CD4-positive, alpha-beta T cell (primary cell): ENCODE data around the gene EXOSC5. TPM values are rescaled to one million over a fixed set of nuclear protein-coding genes. Genes with fewer than 3 reads are reported as not detected.

Experiments
- ATAC-seq: fragments of 200-7000 bp; cut with Tn5 transposase; one replicate; pipeline ENCODE4 v1.10.0; 2022; ENCODE audit warnings: mild to moderate bottlenecking; ENCODE audit not compliant: poor library complexity
- CTCF ChIA-PET: fragments of 350-600 bp; sonication (Branson Sonifier 250); formaldehyde crosslinking; loops from one replicate; lab custom pipeline; 2021; ENCODE audit warnings: antibody characterized with exemption, inconsistent platforms; lab: Charles Lee
- POLR2A ChIA-PET: fragments of 350-600 bp; sonication (Branson Sonifier 250); formaldehyde crosslinking; loops from one replicate; lab custom pipeline; 2021; ENCODE audit warnings: antibody characterized with exemption, inconsistent platforms; lab: Charles Lee
- DNase-seq, 14 experiments: peaks; one replicate each; pipeline ENCODE4 v3.0.0-alpha.2; 2013 to 2020; ENCODE audit warnings: mixed read lengths in 2 of 14
- H3K27ac ChIP-seq, 2 donors: one replicate each; pipeline versions ENCODE4 v1.5.1 to v1.7.0; 2013; ENCODE audit warnings: low read length in 2 of 2, low read depth in 1 of 2, mild to moderate bottlenecking in 1 of 2
- H3K27me3 ChIP-seq, 2 experiments: 1 replicate in 1 of 2; 2 replicates in 1 of 2; pipeline versions ENCODE4 v1.6.1 to v1.7.0; 2013; ENCODE audit warnings: low read length in 2 of 2, control low read depth in 1 of 2, mild to moderate bottlenecking in 1 of 2, moderate library complexity in 1 of 2; ENCODE audit not compliant: insufficient read depth in 2 of 2, control insufficient read depth in 1 of 2
- H3K36me3 ChIP-seq: one replicate; pipeline ENCODE4 v1.6.1; 2013; ENCODE audit warnings: low read length, control low read depth; ENCODE audit not compliant: insufficient read depth
- H3K4me1 ChIP-seq: one replicate; pipeline ENCODE4 v1.6.1; 2013; ENCODE audit warnings: low read length, control low read depth; ENCODE audit not compliant: insufficient read depth
- H3K4me3 ChIP-seq: one replicate; pipeline ENCODE4 v1.5.1; 2013; ENCODE audit warnings: mild to moderate bottlenecking, low read length, moderate library complexity
- H3K9me3 ChIP-seq, 2 experiments: 1 replicate in 1 of 2; 2 replicates in 1 of 2; pipeline versions ENCODE4 v1.6.1 to v1.7.0; 2013; ENCODE audit warnings: low read length in 2 of 2, mild to moderate bottlenecking in 2 of 2, control low read depth in 1 of 2, moderate library complexity in 1 of 2; ENCODE audit not compliant: control insufficient read depth in 1 of 2, insufficient read depth in 1 of 2
- H3K27ac Mint-ChIP-seq: one replicate; pipeline ENCODE4 v1.8.0; 2020; ENCODE audit warnings: mixed read lengths
- H3K27me3 Mint-ChIP-seq: one replicate; pipeline ENCODE4 v1.8.0; 2021; ENCODE audit warnings: mixed read lengths
- H3K36me3 Mint-ChIP-seq: one replicate; pipeline ENCODE4 v1.8.0; 2021; ENCODE audit warnings: low read depth, mixed read lengths
- H3K4me1 Mint-ChIP-seq: one replicate; pipeline ENCODE4 v1.8.0; 2021; ENCODE audit warnings: low read depth, mixed read lengths
- H3K4me3 Mint-ChIP-seq: one replicate; pipeline ENCODE4 v1.8.0; 2020; ENCODE audit warnings: mild to moderate bottlenecking, mixed read lengths
- H3K9me3 Mint-ChIP-seq: one replicate; pipeline ENCODE4 v1.8.0; 2020; ENCODE audit warnings: mixed read lengths
- CTCF ChIP-seq: fragments of 200-600 bp; IDR thresholded peaks from one replicate; pipeline ENCODE4 v1.8.0; 2022; ENCODE audit warnings: antibody characterized with exemption, mild to moderate bottlenecking
- intact Hi-C, 2 experiments: fragments of 100-400 bp; cut with DNase I in 1 of 2; cut with micrococcal nuclease in 1 of 2; formaldehyde crosslinking; loops; one replicate each; pipeline versions ENCODE4 v1.15.1 to v1.9.0; 2023 to 2025; cut with DNase I, micrococcal nuclease
- total RNA-seq, 174 experiments: library from RNA in 2 of 174; stranded (reverse) in 2 of 174; gene quantifications; one replicate each; pipeline ENCODE4 v1.2.3 and lab custom pipeline; 2021 to 2026

The EXOSC5 gene
- total RNA-seq, 2 experiments from 2014 or later, result 6.5 to 7.5 TPM

DNA sequence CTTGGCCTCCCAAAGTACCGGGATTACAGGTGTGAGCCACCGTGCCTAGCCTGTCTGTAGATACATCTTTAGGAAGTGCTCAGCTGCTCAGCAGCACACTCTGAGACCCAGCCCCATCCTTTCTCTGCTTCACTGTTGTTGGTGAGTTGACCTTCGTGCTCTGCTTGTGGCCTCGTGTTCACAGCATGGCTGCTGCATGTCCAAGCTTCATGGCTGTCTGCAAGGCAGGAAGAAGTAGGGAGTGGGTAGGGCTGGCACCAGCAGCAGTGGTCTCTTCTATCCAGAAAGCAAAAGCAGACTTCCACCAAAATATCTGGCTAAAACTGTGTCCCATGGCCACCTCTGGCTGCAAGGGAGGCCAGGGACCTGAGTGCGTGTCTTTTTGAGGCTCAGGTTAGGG, 15.8 kb upstream of the EXOSC5 start:
- peaks cover 11% of the 10 kb centered on the region for H3K4me1 Mint-ChIP-seq
- H3K27me3 Mint-ChIP-seq, result no peaks in the 10 kb centered on the region
- CTCF ChIA-PET, result no interaction called here
- peaks cover 61% of the 10 kb centered on the region for H3K36me3 Mint-ChIP-seq
- Histone ChIP-seq H3K36me3 (peaks cover 60% of the 10 kb centered on the region), H3K4me1 (peaks cover 15% of the 10 kb centered on the region), H3K27me3 (no peaks in the 10 kb centered on the region), H3K27ac (no peak overlapping the region), H3K4me3 (no peak overlapping the region), H3K9me3 (no peaks in the 10 kb centered on the region)
- no peak for TF ChIP-seq CTCF
- no peak overlapping the region for H3K27ac Mint-ChIP-seq
- intact Hi-C loops, result no loop called here
- POLR2A ChIA-PET, result no interaction called here
- H3K9me3 Mint-ChIP-seq, result no peaks in the 10 kb centered on the region
- no peak overlapping the region for H3K4me3 Mint-ChIP-seq
- ATAC-seq (no peak), DNase-seq (no peak)

DNA sequence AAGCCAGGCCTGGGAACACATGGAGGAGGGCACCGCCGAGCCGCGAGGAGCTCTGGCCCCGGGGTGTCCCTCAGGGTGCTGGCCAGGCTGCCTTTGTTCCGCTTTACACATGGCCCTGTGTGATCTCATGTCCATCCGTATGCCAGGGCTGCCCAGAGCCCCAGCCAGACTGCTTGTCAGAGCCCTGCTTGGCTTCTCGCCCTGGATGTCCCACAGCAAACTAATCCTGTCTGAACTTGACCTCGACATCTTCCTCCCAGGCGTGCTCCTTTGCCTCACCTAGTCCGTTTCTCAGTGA, 14.8 kb upstream of the EXOSC5 start:
- Mint-ChIP-seq H3K27me3 (no peaks in the 10 kb centered on the region), H3K27ac (no peak overlapping the region), H3K4me3 (no peak overlapping the region), H3K4me1 (peaks cover 11% of the 10 kb centered on the region), H3K9me3 (no peaks in the 10 kb centered on the region), H3K36me3 (peaks cover 53% of the 10 kb centered on the region)
- Histone ChIP-seq H3K27ac (no peak overlapping the region), H3K27me3 (no peaks in the 10 kb centered on the region), H3K9me3 (no peaks in the 10 kb centered on the region), H3K4me1 (peaks cover 15% of the 10 kb centered on the region), H3K4me3 (no peak overlapping the region), H3K36me3 (peaks cover 55% of the 10 kb centered on the region)
- ChIA-PET POLR2A (no interaction called here), CTCF (no interaction called here)
- intact Hi-C loops, result no loop called here
- DNase-seq (no peak), ATAC-seq (no peak)
- no peak for TF ChIP-seq CTCF

DNA sequence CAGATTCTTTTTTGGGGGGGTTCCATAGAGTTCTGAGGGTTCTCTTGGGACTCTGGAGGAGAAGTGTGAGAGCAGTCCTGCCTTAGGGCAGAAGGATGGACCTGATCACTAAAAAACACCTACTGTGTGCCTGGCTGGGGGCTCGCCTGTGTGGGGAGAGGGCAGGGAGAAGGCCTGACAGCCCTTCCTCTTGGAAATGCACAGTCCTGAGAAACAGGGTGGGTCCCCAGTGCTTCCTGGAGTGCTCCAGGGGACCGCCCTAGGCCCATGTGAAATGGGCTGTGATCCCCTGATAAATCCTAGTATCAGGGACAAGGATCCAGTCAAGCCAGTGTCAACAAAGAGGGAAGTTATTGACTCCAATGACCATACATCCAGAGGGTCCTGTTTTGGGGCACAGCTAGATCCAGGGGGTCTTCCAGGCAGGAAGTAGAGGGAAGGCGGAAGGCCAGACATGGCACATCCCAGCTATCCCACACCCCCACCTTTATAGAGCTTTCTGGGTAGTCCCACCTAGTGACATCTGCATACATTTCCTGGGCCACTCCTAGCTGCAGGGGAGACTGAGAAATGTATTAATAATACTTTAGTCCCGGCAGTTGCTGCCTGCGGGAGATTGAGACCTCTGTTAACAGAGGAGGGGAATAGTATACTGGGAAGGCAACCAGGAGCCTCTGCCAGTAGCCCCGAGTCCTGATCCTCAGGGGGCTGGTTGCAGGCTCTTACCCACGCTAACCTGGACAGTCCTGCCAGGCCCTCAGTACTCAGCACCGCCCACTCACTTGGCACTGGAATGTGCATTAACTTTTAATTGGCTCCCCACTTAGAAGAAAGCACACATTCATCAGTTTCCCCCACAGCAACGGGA, 14.2 kb upstream of the EXOSC5 start:
- H3K9me3 Mint-ChIP-seq, result no peaks in the 10 kb centered on the region
- H3K27ac Mint-ChIP-seq, result no peak overlapping the region
- ATAC-seq, result no peak
- peaks cover 11% of the 10 kb centered on the region for H3K4me1 Mint-ChIP-seq
- H3K36me3 Mint-ChIP-seq, result peaks cover 51% of the 10 kb centered on the region
- no peaks in the 10 kb centered on the region for H3K27me3 Mint-ChIP-seq
- DNase-seq, result no peak
- H3K27me3 ChIP-seq, result no peaks in the 10 kb centered on the region
- no peak overlapping the region for H3K4me3 ChIP-seq
- POLR2A ChIA-PET, result no interaction called here
- CTCF ChIA-PET, result no interaction called here
- H3K4me3 Mint-ChIP-seq, result no peak overlapping the region
- no peak for TF ChIP-seq CTCF
- H3K36me3 ChIP-seq, result peaks cover 49% of the 10 kb centered on the region
- H3K27ac ChIP-seq, result no peak overlapping the region
- H3K9me3 ChIP-seq, result no peaks in the 10 kb centered on the region
- intact Hi-C loops, result no loop called here
- peaks cover 15% of the 10 kb centered on the region for H3K4me1 ChIP-seq
